ENCODE results near the gene ZNF532.
"Not testable (repeated sequence)": the region's sequence is repeated elsewhere in the genome, so short reads cannot be mapped to it uniquely, and the experiment has no call there.

The ZNF532 gene

GRCh38 chr18:58852629-58853028 lies 12.0 kb upstream of the ZNF532 start:
- Histone ChIP-seq H3K4me1 (no peaks in the 10 kb centered on the region), H3K4me3 (ENCODE audit: low read depth, low read length) (no peak overlapping the region), H3K9me3 (no peaks in the 10 kb centered on the region), H3K27me3 (no peaks in the 10 kb centered on the region), H3K36me3 (no peaks in the 10 kb centered on the region)
- no peak for DNase-seq
- TF ChIP-seq CTCF (IDR thresholded peaks at IDR 0.05; ENCODE audit: low read depth, low read length), result no peak

- Histone ChIP-seq H3K9me3 (no peaks in the 10 kb centered on the region), H3K4me1 (no peaks in the 10 kb centered on the region), H3K36me3 (no peaks in the 10 kb centered on the region), H3K4me3 (ENCODE audit: low read depth, low read length) (no peak overlapping the region), H3K27me3 (no peaks in the 10 kb centered on the region)
- TF ChIP-seq CTCF (IDR thresholded peaks at IDR 0.05; ENCODE audit: low read depth, low read length), result no peak
- DNase-seq, result no peak
These were observed 11.1 kb upstream of the ZNF532 start for GRCh38 chr18:58853561-58853960.

- not testable (repeated sequence) for H3K9me3 ChIP-seq; H3K36me3 ChIP-seq; DNase-seq; H3K4me1 ChIP-seq; H3K27me3 ChIP-seq; H3K4me3 ChIP-seq (ENCODE audit: low read depth, low read length)
These were observed 9.2 kb upstream of the ZNF532 start for GRCh38 chr18:58855521-58855920.

GRCh38 chr18:58856881-58857280 lies 7.8 kb upstream of the ZNF532 start:
- no peaks in the 10 kb centered on the region; the same call in 1 of the 2 replicates for H3K4me1 ChIP-seq
- no peaks in the 10 kb centered on the region for H3K9me3 ChIP-seq
- no peaks in the 10 kb centered on the region for H3K27me3 ChIP-seq
- no peak overlapping the region for H3K4me3 ChIP-seq (ENCODE audit: low read depth, low read length)
- no peaks in the 10 kb centered on the region for H3K36me3 ChIP-seq
- no peak for TF ChIP-seq CTCF (IDR thresholded peaks at IDR 0.05; ENCODE audit: low read depth, low read length)
- DNase-seq, result no peak

- DNase-seq, result no peak
- no peaks in the 10 kb centered on the region for H3K9me3 ChIP-seq
- no peaks in the 10 kb centered on the region for H3K27me3 ChIP-seq
- TF ChIP-seq CTCF (IDR thresholded peaks at IDR 0.05; ENCODE audit: low read depth, low read length), result no peak
- no peaks in the 10 kb centered on the region; the same call in none of the 2 replicates for H3K4me1 ChIP-seq
- no peaks in the 10 kb centered on the region for H3K36me3 ChIP-seq
- H3K4me3 ChIP-seq (ENCODE audit: low read depth, low read length), result no peak overlapping the region
These were observed 5.8 kb upstream of the ZNF532 start for GRCh38 chr18:58858591-58859468.

GRCh38 chr18:58859907-58860306 lies 4.8 kb upstream of the ZNF532 start:
- H3K27me3 ChIP-seq, result no peaks in the 10 kb centered on the region
- no peak for TF ChIP-seq CTCF (IDR thresholded peaks at IDR 0.05; ENCODE audit: low read depth, low read length)
- H3K4me1 ChIP-seq, result no peaks in the 10 kb centered on the region; the same call in none of the 2 replicates
- DNase-seq, result no peak
- no peaks in the 10 kb centered on the region for H3K36me3 ChIP-seq
- no peaks in the 10 kb centered on the region for H3K9me3 ChIP-seq
- H3K4me3 ChIP-seq (ENCODE audit: low read depth, low read length), result no peak overlapping the region

All from BE2C (cell line).